Suppressor macrophage treated with lipopolysaccharide for 1 hour (primary cell): ENCODE measurements around the gene NUMB.

Experiments used
- DNase-seq, 3 donors: peaks; one replicate each; pipeline ENCODE4 v3.0.0-alpha.2; 2020 to 2022

Gene NUMB

GRCh38 chr14:73243341-73243740 lies 215.0 kb downstream of the NUMB start:
- no peak for DNase-seq

DNA sequence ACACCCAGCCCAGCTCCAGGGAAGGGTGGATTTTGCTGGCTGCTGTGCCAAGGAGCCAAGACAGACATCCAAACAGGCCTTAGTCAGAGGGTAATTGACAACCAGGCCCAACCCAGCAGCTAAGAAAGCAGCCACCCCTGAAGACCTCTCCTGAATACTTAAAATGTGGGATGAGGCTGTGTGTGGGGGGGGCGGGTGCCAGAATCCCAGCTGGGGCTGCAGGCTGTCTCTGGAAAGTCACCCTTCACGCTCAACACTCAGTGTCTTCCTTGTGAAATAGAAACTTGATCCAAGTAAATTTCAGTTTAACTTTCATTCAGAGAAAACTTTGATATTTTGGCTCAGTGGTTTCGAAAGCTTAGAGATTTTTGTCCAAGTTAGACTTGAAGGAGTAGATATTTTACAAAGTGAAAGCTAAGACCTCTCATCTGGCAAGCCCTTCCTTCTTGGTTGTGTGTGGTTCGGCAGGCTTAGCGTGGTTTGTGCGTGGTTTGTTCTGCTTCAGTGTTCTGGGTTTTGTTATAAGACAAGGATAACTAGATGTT lies 215.9 kb downstream of the NUMB start:
- DNase-seq: no peak

DNA sequence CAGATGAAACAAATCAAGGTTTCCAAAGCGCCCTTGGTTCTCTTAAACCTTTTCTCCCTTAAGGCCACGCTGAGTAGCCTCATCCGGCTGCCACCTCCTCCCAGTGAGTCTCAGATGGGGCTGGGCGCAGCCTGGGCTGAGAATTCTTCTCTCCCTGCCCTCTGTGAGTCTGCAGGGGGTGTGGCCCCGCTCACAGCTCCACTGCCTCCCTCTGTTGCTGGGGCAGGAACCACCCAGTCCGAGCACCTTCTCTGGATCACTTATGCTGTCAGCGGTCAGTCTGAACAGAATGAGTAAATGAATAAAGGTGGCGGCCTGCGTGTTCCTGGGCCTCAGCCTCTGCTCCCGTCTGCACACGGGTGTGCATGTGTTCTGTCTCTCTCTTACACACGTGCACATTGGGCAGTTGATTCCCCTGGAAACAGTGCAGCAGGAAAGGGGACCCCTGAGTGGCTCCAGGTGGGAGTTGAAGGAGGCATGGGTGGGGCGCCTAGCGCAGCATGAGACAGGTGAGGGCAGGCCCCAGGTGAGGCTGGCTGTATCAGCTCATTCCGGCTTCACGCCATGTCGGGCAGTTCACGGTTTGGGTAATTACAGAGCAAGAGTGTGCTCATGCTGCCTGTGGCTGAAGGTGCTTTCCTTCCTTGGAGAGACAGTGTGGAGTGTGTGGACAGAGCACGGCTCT lies 216.7 kb downstream of the NUMB start:
- no peak for DNase-seq

GRCh38 chr14:73240816-73241480 lies 217.4 kb downstream of the NUMB start:
- peak; percentile 84 to 86 (median 85) for DNase-seq

GRCh38 chr14:73239393-73240241 lies 218.7 kb downstream of the NUMB start:
- DNase-seq: no peak

DNA sequence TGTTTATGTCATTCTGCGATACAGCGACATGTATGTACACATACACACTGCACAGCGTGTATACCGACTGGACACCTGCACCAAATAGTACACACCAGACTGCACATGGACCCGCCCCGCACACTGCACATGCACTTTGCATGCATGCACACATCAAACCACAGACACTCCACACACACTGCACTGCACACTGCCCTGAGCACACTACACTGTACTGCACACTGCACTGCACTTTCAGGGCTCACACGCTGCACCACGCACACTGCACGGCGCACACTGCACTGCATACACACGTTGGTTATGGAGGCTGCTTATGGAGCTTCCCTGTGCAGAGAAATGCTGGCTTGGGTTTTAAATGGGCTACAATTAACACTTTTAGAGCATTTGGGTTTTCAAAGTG lies 219.4 kb downstream of the NUMB start:
- no peak for DNase-seq

DNA sequence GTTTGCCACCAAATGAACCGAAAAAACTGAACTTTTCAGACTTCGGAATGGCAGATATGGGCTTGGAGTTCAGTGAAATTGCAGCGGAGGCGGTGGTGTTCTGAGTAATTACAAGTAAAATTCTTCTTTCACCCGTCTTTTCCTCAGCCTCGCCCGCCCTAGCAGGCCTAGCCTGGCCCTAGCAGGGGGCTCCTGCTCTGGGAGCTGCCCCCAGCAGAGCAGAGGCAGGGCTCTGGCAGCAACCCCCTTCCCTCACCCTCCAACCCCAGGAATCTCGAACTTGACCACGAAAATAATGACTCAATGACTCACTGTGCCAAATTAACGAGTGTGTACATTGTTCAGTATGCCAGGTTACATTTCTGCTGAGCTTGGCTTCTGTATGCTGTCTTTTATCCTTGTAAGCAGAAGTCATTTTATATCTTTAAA lies 219.9 kb downstream of the NUMB start:
- peak in 1 of 3 donors; percentile 36 for DNase-seq

- DNase-seq: peak in 1 of 3 donors; percentile 55
Measured at GRCh38 chr14:73237786-73238423, 220.4 kb downstream of the NUMB start.

- peak; percentile 76 to 92 (median 83) for DNase-seq
Measured at GRCh38 chr14:73237219-73237785, 221.0 kb downstream of the NUMB start, which contains the start of gene PAPLN. TSS of gene PAPLN (plus strand) at chr14:73237506. CDS start at chr14:73239779, 2,273 bp downstream.

GRCh38 chr14:73236752-73237218 lies 221.6 kb downstream of the NUMB start:
- no peak for DNase-seq

DNA sequence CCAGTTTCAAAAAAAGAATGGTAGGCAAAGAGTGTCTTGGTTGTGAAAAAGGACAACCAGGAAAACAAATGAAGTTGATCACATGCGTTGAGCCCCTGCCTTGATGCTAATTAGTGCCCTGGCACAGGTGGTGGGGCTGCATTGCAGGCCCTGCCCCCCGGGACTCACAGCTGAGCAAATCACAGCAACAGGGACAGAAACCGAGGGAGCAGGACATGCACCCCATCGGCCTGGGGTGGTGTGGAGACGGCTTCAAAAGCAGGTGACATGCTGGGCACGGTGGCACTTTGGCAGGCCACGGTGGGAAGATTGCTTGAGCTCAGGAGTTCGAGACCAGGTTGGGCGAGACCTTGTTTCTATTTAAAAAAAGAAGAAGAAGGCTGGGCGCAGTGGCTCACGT lies 222.2 kb downstream of the NUMB start:
- no peak for DNase-seq

DNA sequence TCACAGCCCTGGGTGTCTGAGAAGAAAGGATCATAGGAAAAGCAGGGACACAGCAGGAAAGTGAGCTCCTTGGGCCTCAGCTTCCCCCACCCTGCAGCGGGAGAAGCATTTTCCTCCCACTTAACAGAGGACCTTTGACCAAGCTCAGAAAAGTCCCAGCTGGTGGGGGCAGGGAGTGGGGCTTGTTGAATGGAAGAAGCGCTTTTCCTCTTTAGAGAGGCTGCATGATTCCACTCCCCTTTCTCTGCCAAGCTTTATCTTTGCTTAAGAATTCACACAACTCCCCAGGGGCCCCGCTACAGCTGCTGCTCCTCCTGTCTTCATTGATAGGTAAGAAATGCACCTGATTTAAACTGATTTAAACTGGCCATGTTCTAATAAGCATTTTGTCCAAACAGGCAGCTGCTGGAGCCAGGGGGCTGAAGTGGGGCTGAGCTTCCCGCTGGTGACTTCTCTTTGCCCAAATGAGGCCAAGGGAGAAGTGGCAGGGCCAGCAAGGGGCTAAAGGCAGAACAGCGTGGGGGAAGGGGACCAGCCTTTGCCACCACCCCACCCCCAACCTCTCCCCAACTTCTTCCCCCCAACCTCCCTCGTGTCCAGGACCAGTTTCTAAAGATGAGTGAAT lies 222.7 kb downstream of the NUMB start:
- peak in 1 of 3 donors; percentile 49 for DNase-seq

- DNase-seq: no peak
Measured at GRCh38 chr14:73234586-73235394, 223.6 kb downstream of the NUMB start.

DNA sequence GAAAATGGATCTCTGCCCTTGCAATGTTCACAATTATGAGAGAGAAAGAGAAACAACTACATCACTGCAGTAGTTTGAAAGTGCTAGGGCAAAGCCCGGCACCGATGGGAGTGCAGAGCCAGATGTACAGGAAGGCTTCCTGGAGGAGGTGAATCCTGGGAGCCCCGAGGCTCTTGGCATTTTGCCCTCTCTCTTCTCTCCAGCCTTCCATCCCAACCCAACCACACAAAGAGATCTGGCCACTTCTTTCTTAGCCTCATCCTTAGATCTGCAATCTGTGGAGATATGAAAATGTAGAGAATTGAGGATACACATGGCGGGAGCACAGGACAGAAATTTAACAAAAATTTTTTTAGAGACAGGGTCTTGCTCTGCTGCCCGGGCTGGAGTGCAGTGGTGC lies 224.3 kb downstream of the NUMB start:
- no peak for DNase-seq

DNA sequence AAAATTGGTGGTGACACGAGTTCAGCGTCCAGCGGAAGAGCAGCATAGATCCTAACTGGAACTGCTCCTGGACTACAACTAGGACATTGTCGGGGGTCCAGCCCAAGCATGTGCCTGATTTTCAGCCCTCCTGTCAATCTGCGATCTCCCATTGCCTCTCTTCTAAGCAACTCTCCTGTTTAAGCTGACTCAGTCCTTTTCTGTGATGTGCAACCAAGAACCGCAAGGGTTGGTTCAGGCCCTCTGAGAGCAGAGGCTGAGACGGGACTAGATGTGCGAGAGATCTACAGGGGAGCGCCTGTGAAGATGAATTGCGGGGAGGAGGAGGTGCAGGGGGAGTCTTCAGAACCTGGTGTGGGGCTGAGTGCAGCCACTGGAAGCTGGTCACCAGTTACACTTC lies 224.8 kb downstream of the NUMB start:
- no peak for DNase-seq

- no peak for DNase-seq
Measured at GRCh38 chr14:73232984-73233383, 225.4 kb downstream of the NUMB start.

DNA sequence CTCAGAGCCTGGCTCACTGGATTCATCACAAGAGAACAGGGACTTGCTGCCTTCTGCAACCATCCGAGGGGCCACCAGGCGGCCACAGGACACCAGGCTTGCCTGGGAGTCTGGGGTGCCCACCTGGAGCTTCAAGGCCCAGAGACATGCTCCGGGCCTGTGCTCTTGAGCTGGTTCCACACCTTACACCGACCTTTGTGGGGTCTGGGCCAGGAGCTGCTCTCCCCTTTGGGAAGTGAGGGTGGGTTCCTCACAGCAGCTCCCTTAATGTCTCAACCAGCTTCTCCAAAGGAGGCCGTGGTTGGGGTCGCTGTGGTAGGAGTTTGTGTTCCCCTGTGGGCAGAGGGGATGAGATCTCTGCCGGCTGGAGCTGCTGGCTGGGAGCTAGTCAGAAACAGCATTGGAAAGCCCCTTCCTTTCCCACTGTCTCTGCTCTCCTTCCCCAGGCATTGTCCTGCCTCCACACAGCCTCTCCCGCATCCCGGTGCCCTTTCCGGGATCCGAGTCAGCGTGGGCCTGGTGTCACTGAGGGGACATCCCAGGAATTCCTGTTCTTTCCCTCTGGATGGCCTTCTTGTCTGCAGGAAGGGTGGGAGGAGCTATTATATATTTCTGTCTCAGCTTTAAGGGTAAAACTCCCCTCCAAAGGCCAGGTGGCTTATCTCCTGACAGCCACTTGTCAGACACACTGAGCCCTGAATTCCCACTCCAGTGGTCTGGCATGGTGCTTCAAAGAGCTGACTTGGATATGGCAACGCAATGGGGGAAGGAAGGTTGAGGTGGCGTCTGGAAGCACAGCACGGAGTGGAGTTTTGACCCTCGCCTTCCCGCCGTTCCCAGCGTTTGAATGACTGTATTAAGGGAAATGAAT lies 226.1 kb downstream of the NUMB start:
- DNase-seq: peak; percentile 50 to 76 (median 54)

- no peak for DNase-seq
Measured at GRCh38 chr14:73230051-73230450, 228.3 kb downstream of the NUMB start.
